Ovary (tissue), 3 donors: ENCODE results near the gene RARRES1.

Experiments used
- CTCF ChIP-seq, 3 donors: fragments of 450-650 bp in 2 of 3; fragments of 200-600 bp in 1 of 3; IDR thresholded peaks; one replicate each; pipeline versions ENCODE4 v1.5.1 to v1.8.0; 2016 to 2022; ENCODE audit warnings: antibody characterized with exemption in 3 of 3, mild to moderate bottlenecking in 1 of 3
- POLR2A ChIP-seq: fragments of 450-650 bp; IDR thresholded peaks from one replicate; pipeline ENCODE4 v1.6.1; 2017; ENCODE audit warnings: antibody characterized with exemption, mild to moderate bottlenecking, moderate library complexity
- donor health status: DM: no; HTN: no; CAD: no.

GRCh38 chr3:158679547-158680000 lies 52.7 kb downstream of the RARRES1 start:
- no peak for TF ChIP-seq POLR2A
- no peak for TF ChIP-seq CTCF (IDR thresholded peaks at IDR 0.05)
